HEK293 (cell line): ENCODE results near the gene SIX2.

Source experiments
- CTCF ChIA-PET: fragments of 350-600 bp; formaldehyde crosslinking; extraction: SDS; loops from one replicate; lab custom pipeline; 2021; ENCODE audit warnings: antibody characterized with exemption; lab: Yijun Ruan, JAX
- POLR2A ChIA-PET: fragments of 300-600 bp; formaldehyde crosslinking; extraction: SDS; loops from one replicate; lab custom pipeline; 2020; ENCODE audit warnings: antibody characterized with exemption, inconsistent platforms; lab: Yijun Ruan, JAX
- H3K27ac ChIP-seq: fragments of 200-500 bp; sonication (Bioruptor generic); 2 replicates; pipeline ENCODE4 v1.5.1; 2014; ENCODE audit warnings: low read depth, low read length, control low read depth, inconsistent platforms; ENCODE audit errors: extremely low read depth
- H3K36me3 ChIP-seq, 2 experiments: fragments of 200-500 bp in 1 of 2; sonication (Bioruptor generic) in 1 of 2; 1 replicate in 1 of 2; 2 replicates in 1 of 2; pipeline ENCODE4 v1.5.1; 2014 to 2017; ENCODE audit warnings: inconsistent platforms in 2 of 2, low read length in 2 of 2; ENCODE audit not compliant: control insufficient read depth in 2 of 2, insufficient read depth in 1 of 2
- H3K4me1 ChIP-seq: fragments of 200-500 bp; sonication (Bioruptor generic); 2 replicates; pipeline ENCODE4 v1.5.1; 2014; ENCODE audit warnings: mild to moderate bottlenecking, low read length, inconsistent platforms; ENCODE audit not compliant: control insufficient read depth, insufficient read depth
- H3K4me3 ChIP-seq: 2 replicates; pipeline ENCODE4 v1.5.1; 2011; ENCODE audit warnings: low read depth, mild to moderate bottlenecking, control low read depth, low read length, moderate library complexity
- H3K9me3 ChIP-seq: fragments of 200-500 bp; sonication (Bioruptor generic); 2 replicates; pipeline ENCODE4 v1.5.1; 2014; ENCODE audit warnings: low read depth, low read length, inconsistent platforms; ENCODE audit not compliant: control insufficient read depth, insufficient read depth
- BCL6B ChIP-seq: fragments of 450-650 bp; formaldehyde crosslinking; IDR thresholded peaks from 2 replicates; pipeline ENCODE4 v1.5.1; 2017; ENCODE audit warnings: missing biosample characterization, missing genetic modification characterization
- PRDM2 ChIP-seq: fragments of 450-650 bp; formaldehyde crosslinking; IDR thresholded peaks from 2 replicates; pipeline ENCODE4 v1.5.1; 2016; ENCODE audit warnings: missing biosample characterization, missing genetic modification characterization, borderline replicate concordance
- PRDM6 ChIP-seq: fragments of 450-650 bp; formaldehyde crosslinking; IDR thresholded peaks from 2 replicates; pipeline ENCODE4 v1.5.1; 2017; ENCODE audit warnings: missing biosample characterization, missing genetic modification characterization
- SETDB1 ChIP-seq: IDR thresholded peaks from one replicate; pipeline ENCODE4 v1.6.1; 2017; ENCODE audit warnings: mild to moderate bottlenecking, low read length, moderate library complexity, mixed read lengths; ENCODE audit not compliant: insufficient read length
- TRIM28 ChIP-seq: IDR thresholded peaks from 2 replicates; pipeline ENCODE4 v1.6.1; 2011; ENCODE audit warnings: low read length, control low read depth, borderline replicate concordance
- ZBTB1 ChIP-seq: fragments of 450-650 bp; formaldehyde crosslinking; IDR thresholded peaks from 2 replicates; pipeline ENCODE4 v1.5.1; 2016; ENCODE audit warnings: missing biosample characterization, missing genetic modification characterization
- ZEB2 ChIP-seq: fragments of 450-650 bp; formaldehyde crosslinking; IDR thresholded peaks from 2 replicates; pipeline ENCODE4 v1.5.1; 2016; ENCODE audit warnings: missing biosample characterization, missing genetic modification characterization
- ZNF138 ChIP-seq: fragments of 450-650 bp; formaldehyde crosslinking; IDR thresholded peaks from 2 replicates; pipeline ENCODE4 v1.5.1; 2016; ENCODE audit warnings: missing biosample characterization, missing genetic modification characterization, borderline replicate concordance
- ZNF148 ChIP-seq: fragments of 450-650 bp; formaldehyde crosslinking; IDR thresholded peaks from 2 replicates; pipeline ENCODE4 v1.5.0; 2017; ENCODE audit warnings: missing biosample characterization, missing genetic modification characterization, borderline replicate concordance
- ZNF214 ChIP-seq: fragments of 450-650 bp; formaldehyde crosslinking; IDR thresholded peaks from 2 replicates; pipeline ENCODE4 v1.5.1; 2017; ENCODE audit warnings: missing biosample characterization, mild to moderate bottlenecking, missing genetic modification characterization, borderline replicate concordance
- ZNF335 ChIP-seq: fragments of 450-650 bp; formaldehyde crosslinking; conservative IDR thresholded peaks from 2 replicates; pipeline ENCODE4 v1.5.1; 2016; ENCODE audit warnings: missing biosample characterization, missing genetic modification characterization
- ZNF416 ChIP-seq: fragments of 450-650 bp; formaldehyde crosslinking; IDR thresholded peaks from 2 replicates; pipeline ENCODE4 v1.5.1; 2016; ENCODE audit warnings: missing biosample characterization, missing genetic modification characterization
- ZNF426 ChIP-seq: fragments of 450-650 bp; formaldehyde crosslinking; IDR thresholded peaks from 2 replicates; pipeline ENCODE4 v1.5.1; 2017; ENCODE audit warnings: missing biosample characterization, missing genetic modification characterization, mild to moderate bottlenecking, inconsistent platforms, moderate library complexity
- ZNF514 ChIP-seq: fragments of 450-650 bp; formaldehyde crosslinking; IDR thresholded peaks from 2 replicates; pipeline ENCODE4 v1.5.1; 2016; ENCODE audit warnings: missing biosample characterization, missing genetic modification characterization
- ZNF549 ChIP-seq: fragments of 450-650 bp; IDR thresholded peaks from 2 replicates; pipeline ENCODE4 v1.5.1; 2018; ENCODE audit warnings: missing biosample characterization, missing genetic modification characterization, mild to moderate bottlenecking, inconsistent platforms, moderate library complexity
- ZNF560 ChIP-seq: fragments of 450-650 bp; formaldehyde crosslinking; IDR thresholded peaks from 2 replicates; pipeline ENCODE4 v1.5.1; 2017; ENCODE audit warnings: missing biosample characterization, missing genetic modification characterization, borderline replicate concordance
- ZNF660 ChIP-seq: fragments of 450-650 bp; IDR thresholded peaks from 2 replicates; pipeline ENCODE4 v1.5.1; 2018; ENCODE audit warnings: missing biosample characterization, mild to moderate bottlenecking, missing genetic modification characterization
- ZNF664 ChIP-seq: fragments of 450-650 bp; formaldehyde crosslinking; IDR thresholded peaks from 2 replicates; pipeline ENCODE4 v1.5.1; 2016; ENCODE audit warnings: missing biosample characterization, missing genetic modification characterization
- ZSCAN23 ChIP-seq: fragments of 450-650 bp; formaldehyde crosslinking; IDR thresholded peaks from 2 replicates; pipeline ENCODE4 v1.5.1; 2016; ENCODE audit warnings: missing biosample characterization, missing genetic modification characterization

SIX2 gene

GRCh38 chr2:45020439-45020838 lies 11.2 kb upstream of the SIX2 start (continued):
- TF ChIP-seq PRDM2 (tag by site-specific recombination), result no peak
- TF ChIP-seq SETDB1, result no peak

- TF ChIP-seq ZNF214 (tag by site-specific recombination), result no peak
- no peak for TF ChIP-seq ZNF138
- no peak for TF ChIP-seq PRDM6
- no peak for TF ChIP-seq ZNF560 (tag by site-specific recombination)
- TF ChIP-seq BCL6B (tag by site-specific recombination), result no peak
- no peak for TF ChIP-seq ZSCAN23 (tag by site-specific recombination)
- TF ChIP-seq ZNF660 (tag by site-specific recombination), result no peak
- TF ChIP-seq ZNF148 (tag by site-specific recombination), result no peak
- TF ChIP-seq ZNF416 (tag by site-specific recombination), result no peak
- TF ChIP-seq ZNF426, result no peak
- no peak for TF ChIP-seq ZNF335
- no peak for TF ChIP-seq ZNF664 (tag by site-specific recombination)
- TF ChIP-seq PRDM2 (tag by site-specific recombination), result no peak
- no peak for TF ChIP-seq TRIM28
- no peak for TF ChIP-seq ZNF514 (tag by site-specific recombination)
- no peak for TF ChIP-seq ZBTB1
- no peak for TF ChIP-seq ZEB2 (tag by site-specific recombination)
- no peak for TF ChIP-seq ZNF549 (tag by site-specific recombination)
- H3K9me3 ChIP-seq, result no peaks in the 10 kb centered on the region
- H3K4me1 ChIP-seq, result no peaks in the 10 kb centered on the region
- H3K27ac ChIP-seq, result no peak overlapping the region
- CTCF ChIA-PET, result no interaction called here
- no peaks in the 10 kb centered on the region for H3K36me3 ChIP-seq
- H3K4me3 ChIP-seq, result no peak overlapping the region
- POLR2A ChIA-PET, result no interaction called here
These were observed 8.8 kb upstream of the SIX2 start for GRCh38 chr2:45018023-45018422.
